SW480 (cell line): ENCODE results near the gene CACNA2D1.
A peak's percentile ranks its signal among the peaks of the same experiment; 100 is the strongest.

Experiments
- DNase-seq: peaks from one replicate; pipeline ENCODE4 v3.0.0-alpha.2; 2016; ENCODE audit warnings: low spot score

The CACNA2D1 gene

DNA sequence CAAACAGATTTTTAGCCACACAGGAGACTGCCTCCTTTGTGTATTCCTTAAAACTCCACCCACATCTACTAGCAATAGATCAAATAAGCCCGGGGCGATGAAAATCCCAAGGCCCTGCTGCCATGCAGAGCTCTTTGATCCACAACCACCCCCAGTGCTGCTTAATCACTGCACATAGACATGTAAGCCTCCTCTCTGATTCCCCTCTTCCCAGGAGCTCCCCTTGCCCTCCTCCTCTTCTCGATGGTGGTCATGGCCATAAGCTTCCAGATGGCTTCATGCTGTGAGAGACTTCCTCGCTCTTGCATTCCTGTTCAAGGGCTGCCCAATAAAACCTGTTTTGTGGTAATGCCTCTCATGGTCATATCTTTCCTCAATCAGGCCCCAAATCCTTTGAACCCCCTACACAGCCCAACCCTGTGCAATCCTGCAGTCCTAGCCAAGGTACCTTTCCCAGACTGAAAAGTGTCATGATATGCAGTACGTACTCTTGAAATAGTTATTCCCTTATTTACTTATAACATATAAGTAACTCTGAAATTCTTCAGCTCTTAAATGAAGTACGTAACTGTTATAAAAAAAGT lies 158.5 kb downstream of the CACNA2D1 start:
- no peak for DNase-seq

GRCh38 chr7:82275342-82275741 lies 168.2 kb downstream of the CACNA2D1 start:
- no peak for DNase-seq

DNA sequence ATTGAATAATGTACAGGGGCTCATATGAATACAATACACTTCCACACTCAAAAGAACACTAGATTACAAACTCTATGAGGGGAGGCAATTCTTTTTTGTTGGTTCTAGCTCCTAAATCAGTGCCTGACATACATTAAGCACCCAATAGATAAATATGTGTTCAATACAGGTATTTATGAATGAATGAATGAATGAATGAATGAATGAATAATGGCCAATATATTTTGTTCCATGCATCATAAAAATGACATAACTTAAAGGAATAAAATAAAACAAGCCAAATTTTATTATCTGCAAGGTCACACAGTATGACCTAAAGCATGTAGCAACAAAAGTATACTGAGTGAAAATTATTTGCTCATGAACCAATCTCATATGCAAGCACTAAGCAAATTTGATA lies 168.9 kb downstream of the CACNA2D1 start:
- no peak for DNase-seq

GRCh38 chr7:82273886-82274285 lies 169.7 kb downstream of the CACNA2D1 start:
- no peak for DNase-seq

DNA sequence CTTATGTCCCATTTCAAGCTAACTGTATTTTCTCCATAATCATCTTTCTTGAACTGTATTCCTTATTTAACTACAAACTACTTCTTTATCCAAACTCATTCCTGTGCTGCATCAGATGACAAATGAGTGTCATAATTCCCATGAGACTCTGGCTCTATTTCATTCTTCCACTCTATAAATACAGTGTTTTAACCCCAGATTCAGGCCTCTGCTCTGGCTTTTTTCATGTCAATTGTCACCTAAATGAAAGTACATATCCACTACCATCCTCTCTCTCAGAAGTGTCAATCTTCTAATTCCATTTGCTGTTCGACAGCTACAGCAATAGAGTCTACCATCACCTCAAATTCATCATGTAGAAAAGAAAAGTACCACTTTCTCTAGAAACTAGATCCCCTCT lies 172.7 kb downstream of the CACNA2D1 start:
- DNase-seq: no peak

DNA sequence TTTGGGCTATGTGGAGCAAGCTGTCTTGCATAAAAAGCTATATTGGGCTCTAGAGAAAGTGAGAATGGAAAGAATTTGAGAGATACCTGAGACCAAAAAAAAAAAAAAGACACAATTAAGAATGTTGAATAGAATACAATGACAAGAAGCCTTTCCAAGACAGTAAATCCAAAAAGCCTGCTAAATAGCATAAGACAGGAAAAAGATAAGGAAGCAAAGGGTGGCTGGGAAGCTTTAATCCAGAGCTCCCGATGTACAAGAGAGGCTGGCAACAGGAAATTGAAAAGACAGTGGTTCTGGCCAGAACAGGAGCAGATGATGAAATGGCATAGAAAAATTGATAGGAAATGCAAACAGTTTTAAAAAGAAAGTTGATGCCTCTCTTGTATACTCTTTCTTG lies 174.9 kb downstream of the CACNA2D1 start:
- DNase-seq: no peak

DNA sequence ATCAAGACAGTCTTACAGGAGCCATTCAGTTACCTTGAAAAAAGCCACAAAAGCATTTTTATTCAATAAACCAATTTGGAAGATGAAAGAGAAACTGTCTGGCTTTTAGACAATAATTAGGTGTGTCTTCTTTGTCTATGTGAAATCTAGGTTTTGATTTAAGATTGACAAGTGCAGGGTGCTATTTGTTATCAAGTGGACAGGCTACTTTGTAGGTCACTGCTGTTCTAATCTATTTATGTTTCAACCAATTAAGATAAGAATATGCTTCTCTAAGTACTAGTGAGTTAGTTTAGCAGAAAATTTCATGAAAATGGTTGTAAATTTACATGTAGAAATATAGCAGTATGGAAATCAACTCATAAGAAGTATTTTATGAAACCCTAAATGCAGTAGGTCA lies 177.5 kb downstream of the CACNA2D1 start:
- DNase-seq: no peak

DNA sequence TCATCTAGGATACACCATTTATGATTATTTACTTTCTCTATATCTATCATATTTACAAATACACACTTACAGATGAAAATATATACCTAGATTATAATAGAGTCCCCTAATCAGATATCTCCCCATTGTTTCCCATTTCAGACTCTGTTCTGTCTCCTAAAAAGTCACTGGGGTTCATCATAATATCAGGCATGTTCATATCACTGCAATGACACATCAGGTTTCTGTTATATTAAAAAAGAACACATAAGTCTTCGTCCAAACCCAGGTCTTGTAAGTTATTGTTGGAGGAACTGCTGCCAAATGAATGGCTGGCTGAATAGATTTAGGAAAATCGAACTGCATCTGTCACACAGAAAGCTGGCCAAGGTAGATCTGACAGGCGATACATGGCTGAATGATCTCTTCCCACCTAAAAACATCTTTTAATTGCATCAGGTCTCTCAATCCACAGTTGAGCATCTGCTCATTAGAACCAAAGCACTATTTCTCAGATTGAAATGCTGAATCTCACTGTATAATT lies 178.7 kb downstream of the CACNA2D1 start:
- no peak for DNase-seq

DNA sequence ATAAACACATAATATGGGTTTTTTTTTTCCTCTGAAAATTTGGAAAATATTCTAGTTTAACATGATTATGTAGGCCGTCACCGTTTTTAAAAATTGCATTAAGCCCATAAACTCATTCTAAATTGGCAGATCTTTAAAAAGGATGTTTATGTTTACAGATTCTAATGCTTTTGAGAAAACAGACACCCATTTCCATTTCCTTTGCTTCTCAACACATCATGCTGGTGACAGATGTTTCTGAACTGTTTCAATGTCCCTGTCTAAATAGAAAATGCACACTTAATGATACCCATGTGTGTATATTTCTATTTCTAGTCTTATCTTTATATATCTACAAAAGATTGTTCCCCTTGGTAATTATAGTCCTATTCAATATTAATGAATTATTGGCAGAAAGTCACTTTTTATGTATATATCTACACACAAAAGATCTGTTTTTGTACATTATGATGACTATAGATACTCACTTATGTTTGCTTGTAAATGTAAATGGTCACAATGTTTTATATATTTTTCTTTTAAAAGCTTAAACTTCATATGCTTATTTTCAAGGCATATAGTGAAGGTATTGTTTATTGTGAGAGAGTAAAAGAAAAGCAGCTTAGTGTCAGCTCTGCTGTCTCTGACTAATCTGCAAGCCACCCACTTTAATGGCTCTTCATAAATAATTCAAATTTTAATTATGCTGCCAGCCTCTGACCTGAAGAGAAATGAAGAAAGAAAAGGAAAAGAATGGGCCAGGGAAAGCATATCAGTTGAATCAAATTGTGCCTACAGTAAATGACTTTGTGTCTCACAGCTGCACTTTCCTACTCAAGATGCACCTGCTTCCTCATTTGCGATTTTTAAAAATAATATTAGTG lies 179.4 kb downstream of the CACNA2D1 start:
- no peak for DNase-seq

GRCh38 chr7:82258181-82258580 lies 185.4 kb downstream of the CACNA2D1 start:
- DNase-seq: no peak

GRCh38 chr7:82257118-82257695 lies 186.4 kb downstream of the CACNA2D1 start:
- no peak for DNase-seq

GRCh38 chr7:82255706-82256105 lies 187.9 kb downstream of the CACNA2D1 start:
- DNase-seq: no peak

GRCh38 chr7:82250598-82250997 lies 193.0 kb downstream of the CACNA2D1 start:
- no peak for DNase-seq

- no peak for DNase-seq
These were observed 193.6 kb downstream of the CACNA2D1 start for GRCh38 chr7:82249979-82250378.

DNA sequence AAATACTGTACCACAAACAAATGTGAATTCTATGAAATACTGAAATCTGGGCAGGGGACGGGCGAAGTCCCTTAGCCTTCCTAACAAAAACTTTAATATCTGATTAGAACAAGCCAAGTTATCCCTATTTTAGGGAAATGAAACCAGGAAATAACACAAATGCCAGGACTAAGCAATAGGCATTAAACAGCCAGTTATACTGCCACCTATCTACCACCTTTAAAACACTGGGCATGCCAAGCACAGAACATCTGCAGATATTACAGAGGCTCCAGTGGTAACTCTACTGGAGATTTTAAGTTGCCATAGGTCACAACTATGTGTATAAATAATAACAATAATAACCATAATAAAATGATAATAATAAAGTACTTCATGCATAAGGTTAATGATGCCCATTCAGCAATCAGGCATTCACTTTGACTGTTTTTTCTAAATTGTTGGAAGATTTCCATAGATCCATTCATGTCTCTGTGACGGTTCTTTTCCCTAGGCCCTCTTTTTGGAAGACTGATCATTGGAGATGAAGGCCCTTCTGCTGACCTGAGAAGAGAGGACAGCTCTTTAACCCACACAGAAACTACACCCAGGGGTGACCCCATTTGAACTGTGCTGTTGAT lies 195.7 kb downstream of the CACNA2D1 start:
- DNase-seq: peak; percentile 40

DNA sequence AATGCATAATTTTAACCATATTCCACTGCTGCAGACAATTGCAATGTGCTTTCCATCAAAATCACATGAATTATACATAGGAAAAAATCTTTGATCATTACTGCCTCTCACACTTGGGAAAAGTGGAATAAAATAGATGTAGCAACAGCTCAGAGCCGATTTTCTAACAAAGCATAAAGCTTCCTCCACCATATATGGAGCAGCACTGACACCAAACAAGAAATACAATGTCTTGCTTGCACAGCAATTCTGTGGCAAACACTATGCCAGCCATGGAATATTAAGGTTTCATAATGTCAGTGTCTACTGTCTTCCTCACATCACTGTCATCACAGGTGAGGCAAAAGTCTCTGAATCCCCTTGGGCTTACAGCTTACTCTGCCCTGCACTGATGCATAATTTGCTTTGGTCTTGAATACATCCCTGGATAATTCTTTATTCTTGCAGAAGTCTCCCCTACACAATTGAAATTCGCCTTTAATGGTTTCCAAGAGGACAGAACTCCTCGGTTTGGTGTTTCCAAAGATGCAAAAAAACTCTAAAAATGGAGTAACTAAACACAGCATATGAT lies 198.5 kb downstream of the CACNA2D1 start:
- DNase-seq: no peak

DNA sequence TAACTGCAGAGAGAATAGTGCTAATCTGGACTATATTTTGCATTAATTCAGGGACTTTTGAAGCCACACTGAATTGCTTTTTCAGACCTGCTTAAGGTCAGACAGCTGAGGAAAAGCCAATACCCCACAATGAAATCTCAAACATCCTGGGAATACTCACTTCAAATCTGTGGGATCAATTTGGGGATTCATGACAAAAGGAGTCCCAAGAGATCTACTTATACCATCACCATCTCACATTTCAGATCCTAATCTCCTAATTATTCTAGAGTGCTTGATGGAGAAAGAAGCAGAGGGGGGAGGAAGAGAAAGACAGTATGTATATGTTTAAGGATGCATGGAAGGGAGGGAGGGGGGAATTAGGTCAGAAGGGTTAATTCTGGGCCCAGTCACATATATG lies 202.2 kb downstream of the CACNA2D1 start:
- DNase-seq: no peak

DNA sequence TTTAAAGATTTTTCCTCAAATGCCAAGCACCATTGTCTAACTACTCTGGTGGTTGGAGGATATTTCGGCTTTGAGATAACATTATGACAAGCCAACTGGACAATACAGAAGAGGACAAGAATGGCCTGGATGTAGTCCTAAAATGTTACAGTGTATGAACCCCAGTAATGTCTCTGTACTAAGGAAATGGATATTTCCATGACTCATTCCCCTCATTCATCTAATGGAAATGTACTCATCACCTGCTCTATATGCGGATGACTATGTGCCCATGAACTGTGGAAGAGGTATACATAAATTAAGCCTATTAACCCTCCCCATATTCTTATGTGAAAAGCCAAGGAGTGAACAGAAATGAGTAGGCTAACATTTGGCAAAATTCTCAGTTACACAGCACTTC lies 207.9 kb downstream of the CACNA2D1 start:
- DNase-seq: peak; percentile 25

DNA sequence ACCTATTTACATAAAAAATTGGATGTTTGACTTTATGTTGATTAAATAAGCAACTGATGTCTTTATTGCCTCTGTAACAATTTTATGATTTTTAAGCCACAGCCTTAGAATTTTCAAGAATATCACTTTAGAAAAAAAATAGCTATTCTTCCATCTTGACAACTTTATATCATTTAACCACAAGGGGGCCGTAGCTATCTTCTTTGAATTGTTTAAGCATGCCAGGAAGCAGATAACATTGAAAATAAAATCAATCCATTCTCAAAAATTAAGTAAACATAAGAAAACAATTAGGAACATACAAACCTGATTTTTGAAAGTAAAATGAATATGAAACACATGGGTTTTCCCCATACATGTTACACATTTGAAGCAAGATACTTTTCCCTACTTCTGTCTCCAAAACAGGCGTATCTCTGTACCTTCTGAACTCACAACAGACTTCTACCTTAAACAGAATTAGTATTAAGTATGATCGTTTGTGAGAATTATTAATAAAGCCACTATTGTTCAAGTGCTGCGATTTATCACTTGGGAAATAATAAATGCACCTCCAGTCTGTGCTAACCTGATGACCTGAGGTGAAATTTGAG lies 209.0 kb downstream of the CACNA2D1 start:
- DNase-seq: peak; percentile 47

GRCh38 chr7:82230811-82231581 lies 212.6 kb downstream of the CACNA2D1 start:
- DNase-seq: no peak

DNA sequence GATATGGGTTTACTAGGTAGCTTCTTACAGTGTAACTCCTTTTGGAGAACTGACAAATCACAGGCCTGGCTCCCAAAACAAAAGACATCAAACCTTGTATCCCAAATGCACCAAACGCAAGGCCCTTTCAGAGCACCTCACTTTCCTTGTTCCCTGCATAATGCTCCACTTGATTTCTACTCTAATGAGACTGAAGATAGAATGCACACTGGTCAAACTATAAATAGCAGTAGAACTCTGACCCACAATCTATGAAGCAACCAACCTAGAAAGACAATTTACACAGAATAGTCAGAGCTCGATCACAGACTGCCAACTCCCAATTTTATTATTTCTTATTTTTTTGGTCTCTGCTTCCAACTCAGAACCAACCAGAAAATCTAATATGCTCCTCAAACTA lies 214.4 kb downstream of the CACNA2D1 start:
- no peak for DNase-seq
